GM18870 (cell line): ENCODE results near the gene PC.
"Not testable (repeated sequence)": the region's sequence is repeated elsewhere in the genome, so short reads cannot be mapped to it uniquely, and the experiment has no call there.

Source experiments
- ATAC-seq: cut with Tn5 transposase; IDR thresholded peaks from one replicate; pipeline ENCODE4 v1.9.1; 2021; ENCODE audit warnings: moderate library complexity; ENCODE audit not compliant: unreplicated experiment

Gene PC

GRCh38 chr11:66845143-66845875 lies 112.9 kb downstream of the PC start:
- ATAC-seq: no peak

GRCh38 chr11:66844496-66845142 lies 113.6 kb downstream of the PC start:
- ATAC-seq: no peak

DNA sequence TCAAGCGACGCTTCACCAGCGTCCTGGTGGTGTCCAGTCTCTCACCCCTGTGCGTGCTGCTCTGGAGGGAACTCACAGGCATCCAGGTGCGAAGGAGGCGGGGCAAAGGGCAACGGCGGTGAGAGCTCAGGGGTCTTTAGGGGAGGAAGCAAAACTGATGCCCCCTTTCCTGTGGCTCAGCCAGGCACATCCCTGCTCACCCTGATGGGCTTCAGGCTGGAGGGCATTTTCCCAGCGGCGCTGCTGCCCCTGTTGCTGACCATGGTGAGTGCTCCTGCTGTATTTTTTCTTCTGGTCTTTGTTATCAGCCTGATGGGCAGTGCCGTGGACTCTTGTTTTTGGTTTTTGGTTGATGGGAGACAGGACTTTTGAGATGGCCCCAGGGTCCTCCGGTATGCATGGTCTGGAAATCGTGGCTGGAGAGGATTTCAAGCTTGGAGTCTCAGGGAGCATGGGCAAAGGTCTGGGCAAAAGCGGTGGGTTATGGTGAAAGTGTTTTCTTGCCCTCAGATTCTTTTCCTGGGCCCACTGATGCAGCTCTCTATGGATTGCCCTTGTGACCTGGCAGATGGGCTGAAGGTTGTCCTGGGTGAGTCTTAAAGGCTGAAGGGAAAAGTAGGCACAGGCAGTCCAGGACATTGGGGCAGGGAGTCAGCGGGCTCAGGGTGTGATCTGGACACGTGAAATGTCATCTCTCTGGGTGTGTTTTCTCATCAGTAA lies 114.2 kb downstream of the PC start:
- ATAC-seq: no peak

DNA sequence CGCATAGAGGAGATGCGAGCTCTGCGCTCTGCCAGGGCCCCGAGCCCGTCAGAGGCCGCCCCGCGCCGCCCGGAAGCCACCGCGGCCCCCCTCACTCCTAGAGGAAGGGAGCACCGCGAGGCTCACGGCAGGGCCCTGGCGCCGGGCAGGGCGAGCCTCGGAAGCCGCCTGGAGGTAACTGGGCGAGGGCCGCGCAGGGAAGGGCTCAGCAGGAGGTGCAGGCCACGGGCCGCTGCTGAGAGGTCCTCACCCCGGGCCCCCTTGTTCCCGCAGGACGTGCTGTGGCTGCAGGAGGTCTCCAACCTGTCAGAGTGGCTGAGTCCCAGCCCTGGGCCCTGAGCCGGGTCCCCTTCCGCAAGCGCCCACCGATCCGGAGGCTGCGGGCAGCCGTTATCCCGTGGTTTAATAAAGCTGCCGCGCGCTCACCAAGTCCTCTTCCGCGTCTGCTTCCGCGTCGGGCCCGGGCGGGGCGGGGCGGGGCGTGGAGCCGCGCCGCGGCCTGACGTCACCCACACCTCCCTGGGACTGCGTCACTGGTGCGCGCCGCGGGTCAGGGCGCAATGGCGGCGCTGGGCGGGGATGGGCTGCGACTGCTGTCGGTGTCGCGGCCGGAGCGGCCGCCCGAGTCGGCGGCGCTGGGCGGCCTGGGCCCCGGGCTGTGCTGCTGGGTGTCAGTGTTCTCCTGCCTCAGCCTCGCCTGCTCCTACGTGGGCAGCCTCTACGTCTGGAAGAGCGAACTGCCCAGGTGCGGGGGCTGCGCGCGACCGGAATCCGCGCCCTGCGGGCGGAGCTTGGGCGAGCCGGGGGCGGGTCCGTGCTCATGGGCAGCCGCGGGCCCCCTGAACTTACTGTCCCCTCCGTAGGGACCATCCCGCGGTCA lies 115.0 kb downstream of the PC start, which contains the start of gene RCE1:
RCE1 (plus strand) TSS at position 546 of the 880 bp plus-strand sequence; CDS start at position 561, 15 bp downstream.
- peak; percentile 72 for ATAC-seq

- no peak for ATAC-seq
Observed at GRCh38 chr11:66842501-66842895, 115.7 kb downstream of the PC start.

DNA sequence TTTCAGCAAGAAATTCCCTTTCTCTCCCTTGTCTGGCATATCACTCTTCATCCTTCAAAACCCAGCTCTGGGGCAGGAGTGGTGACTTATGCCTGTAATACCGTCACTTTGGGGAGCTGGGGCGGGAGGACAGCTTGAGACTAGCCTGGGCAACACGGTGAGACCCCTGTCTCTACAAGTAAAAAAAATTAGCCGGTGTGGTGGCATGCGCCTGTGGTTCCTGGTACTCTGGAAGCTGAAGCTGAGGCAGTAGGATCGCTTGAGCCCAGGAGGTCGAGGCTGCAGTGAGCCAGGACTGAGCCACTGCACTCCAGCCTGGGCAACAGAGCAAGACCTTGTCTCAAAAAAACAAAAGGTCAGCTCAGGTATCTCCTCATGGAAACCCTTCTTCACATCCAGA lies 116.3 kb downstream of the PC start:
- no peak for ATAC-seq

DNA sequence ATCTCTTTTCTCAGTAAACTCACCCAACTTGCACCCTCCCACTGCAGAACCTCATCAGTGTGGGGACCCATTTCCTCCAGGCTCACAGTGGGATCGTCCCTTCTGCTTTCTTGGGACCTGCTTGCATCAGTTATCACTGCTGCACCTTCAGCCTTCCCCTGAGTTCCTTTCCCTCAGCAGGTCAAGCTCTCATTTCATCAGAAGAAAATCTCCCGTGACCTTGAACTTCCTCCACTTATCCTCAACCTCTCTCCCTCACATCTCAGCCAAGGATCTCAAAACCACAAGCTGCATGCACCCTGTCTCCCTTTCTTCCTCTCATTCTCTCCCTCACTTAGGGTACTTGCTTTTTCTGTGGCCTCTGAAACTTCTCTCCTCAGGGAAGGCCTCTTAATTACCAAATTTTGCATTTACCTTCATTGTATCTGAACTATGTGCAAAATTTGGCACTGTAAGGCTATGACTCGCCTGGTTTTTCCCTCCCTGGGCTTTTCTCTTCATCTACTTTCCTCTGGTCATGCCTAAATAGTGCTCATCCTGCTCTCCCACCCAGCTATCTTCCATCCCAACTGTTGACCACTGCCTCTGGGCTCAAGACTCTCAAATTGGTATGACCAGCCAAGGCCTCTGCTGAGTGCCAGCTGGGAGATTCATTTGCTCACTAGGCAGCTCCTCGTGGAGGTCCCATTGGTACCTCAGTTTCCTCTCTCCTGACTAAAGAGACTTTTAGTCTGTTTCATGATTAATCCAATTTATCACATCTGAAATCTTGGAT lies 117.7 kb downstream of the PC start:
- ATAC-seq: no peak

DNA sequence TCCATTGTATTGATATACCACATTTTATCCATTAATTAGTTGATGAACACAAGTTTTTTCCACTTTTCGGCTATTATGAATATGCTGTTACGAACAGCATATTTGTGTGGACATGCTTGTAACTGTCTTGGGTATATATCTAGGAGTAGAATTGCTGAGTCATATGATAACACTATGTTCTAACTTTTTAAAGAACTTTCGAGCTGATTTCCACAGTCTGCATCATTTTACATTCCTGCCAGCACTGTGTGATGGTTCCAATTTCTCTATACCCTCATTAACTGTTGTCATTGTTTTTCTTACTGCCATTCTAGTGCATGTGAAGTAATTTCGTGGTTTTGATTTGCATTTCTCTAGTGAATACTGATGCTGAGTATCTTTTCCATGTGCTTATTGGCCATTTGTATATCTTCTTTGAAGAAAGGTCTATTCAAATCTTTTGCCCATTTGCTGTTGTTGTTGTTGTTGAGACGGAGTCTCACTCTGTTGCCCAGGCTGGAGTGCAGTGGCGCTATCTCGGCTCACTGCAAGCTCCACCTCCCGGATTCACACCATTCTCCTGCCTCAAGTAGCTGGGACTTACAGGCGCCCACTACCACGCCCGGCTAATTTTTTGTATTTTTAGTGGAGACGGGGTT lies 122.3 kb downstream of the PC start:
- no peak for ATAC-seq

DNA sequence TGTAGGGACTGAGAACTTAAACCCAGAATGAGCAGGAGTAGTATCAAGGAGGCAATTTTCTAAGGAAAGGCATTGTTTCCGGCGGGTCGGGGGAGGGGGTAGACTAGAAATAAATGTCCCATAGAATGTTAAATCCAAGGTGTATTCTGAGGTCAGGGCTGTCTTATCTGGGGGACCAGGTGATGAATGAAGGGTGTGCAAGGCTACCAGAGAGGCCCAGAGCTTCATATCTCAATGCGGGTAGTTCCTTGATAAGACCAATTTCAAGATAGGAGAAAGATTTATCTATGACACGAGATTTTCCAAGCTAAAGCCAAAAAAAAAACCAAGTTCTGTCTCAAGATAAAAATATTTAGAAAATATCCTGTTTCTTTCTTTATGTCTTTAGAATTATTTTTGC lies 123.2 kb downstream of the PC start:
- no peak for ATAC-seq

DNA sequence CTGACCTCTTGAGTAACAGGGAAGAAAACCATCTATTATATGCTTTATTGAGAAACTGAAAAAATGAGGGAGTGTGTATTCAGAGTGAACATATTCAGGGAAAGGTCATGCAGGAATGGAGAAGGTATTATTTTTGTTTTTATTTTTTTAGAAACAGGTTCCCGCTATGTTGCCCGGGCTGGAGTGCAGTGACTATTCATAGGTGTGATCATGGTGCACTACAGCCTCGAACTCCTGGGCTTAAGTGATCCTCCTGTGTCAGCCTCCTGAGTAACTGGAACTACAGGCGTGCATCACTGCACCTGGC lies 123.7 kb downstream of the PC start:
- ATAC-seq: no peak

DNA sequence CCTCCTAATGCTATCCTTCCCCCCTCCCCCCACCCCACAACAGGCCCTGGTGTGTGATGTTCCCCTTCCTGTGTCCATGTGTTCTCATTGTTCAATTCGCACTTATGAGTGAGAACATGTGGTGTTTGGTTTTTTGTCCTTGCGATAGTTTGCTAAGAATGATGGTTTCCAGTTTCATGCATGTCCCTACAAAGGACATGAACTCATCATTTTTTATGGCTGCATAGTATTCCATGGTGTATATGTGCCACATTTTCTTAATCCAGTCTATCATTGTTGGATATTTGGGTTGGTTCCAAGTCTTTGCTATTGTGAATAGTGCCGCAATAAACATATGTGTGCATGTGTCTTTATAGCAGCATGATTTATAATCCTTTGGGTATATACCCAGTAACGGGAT lies 133.6 kb downstream of the PC start:
- not testable (repeated sequence) for ATAC-seq

DNA sequence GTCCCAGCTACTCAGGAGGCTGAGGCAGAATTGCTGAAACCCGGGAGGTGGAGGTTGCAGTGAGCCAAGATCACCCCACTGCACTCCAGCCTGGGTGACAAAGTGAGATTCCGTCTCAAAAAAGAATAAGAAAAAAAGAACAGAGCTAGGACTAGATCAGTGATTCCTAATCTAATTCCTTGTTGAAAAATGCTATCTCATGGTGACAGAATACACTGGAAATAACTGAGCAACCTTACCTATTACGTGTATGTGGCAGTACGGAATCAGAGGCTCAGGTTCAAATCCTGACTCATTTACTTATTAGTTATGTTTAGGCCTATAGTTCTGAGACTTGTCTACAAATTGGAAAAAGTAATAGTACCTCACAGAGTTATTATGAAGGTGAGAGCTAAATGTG lies 134.5 kb downstream of the PC start:
- ATAC-seq: no peak

DNA sequence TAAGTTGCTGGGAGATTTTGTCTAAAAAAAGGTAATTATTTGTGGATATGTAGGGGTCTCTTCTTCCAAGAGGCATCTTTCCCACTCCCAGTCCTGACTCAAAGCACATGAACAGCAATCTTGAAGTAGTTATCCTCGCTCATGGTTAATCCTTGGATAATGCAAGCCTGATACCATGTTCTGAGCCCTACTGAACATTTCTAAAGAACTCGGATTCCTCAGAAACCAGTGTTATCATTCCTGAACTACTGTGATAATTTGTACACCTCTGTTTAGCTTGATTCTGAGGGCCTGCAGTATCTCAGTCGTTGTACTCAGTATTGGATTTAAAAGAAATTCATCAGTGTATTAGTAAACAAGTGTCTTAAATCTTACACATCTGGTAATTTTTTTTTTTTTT lies 137.3 kb downstream of the PC start:
- no peak for ATAC-seq

- no peak for ATAC-seq
Observed at GRCh38 chr11:66820381-66820780, 137.8 kb downstream of the PC start.

DNA sequence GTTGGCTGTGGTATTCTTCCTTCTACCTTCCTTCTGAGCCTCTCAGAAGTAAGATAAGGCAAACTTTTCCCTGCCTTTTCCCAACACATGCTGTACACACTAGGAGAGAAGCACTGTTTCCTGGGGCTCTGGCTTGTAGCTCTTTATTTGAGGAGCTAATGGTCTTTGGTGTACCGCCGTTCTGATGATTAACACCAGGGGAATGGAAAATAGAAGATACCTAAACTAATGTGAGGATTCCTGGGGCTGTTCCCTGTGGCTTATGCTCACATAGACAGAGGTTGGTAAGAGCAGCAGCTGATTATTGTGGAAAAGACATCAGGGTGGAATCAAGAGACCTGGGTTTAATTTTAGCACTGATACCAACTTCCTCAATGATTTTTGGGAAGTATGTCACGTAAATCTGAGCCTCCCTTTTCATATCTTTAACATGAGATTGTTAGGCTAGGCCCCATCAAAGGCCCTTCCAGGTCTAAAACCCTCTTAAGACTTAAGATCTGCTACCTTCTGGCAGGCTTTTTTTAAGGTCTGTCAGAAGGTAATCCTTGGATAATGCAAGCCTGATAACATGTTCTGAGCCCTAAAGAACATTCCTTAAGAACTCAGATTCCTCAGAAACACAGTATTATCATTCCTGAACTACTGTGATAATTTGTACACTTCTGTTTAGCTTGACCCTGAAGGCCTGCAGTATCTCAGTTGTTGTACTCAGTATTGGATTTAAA lies 139.8 kb downstream of the PC start:
- ATAC-seq: no peak

- ATAC-seq: no peak
Observed at GRCh38 chr11:66815646-66816045, 142.5 kb downstream of the PC start.

DNA sequence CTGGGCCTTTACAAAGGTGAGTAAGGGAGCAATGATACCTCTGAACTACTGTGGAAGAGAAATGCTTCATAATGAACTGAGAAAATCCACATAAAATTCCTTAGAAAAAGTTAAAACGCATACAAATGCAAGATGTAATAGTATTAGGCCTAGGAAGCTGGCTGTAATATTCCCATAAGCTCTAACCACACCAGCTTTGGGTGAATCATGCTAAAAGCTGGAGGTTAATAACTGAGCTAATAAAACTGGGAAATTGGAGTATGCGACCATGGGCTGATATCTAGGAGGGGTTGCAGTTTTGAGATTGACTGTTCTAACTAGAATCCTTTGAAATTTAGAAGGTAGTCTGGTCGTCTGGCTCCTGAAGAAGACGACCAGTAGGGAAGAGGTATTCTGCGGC lies 143.5 kb downstream of the PC start:
- no peak for ATAC-seq

- ATAC-seq: no peak
Observed at GRCh38 chr11:66810576-66811185, 147.5 kb downstream of the PC start.

DNA sequence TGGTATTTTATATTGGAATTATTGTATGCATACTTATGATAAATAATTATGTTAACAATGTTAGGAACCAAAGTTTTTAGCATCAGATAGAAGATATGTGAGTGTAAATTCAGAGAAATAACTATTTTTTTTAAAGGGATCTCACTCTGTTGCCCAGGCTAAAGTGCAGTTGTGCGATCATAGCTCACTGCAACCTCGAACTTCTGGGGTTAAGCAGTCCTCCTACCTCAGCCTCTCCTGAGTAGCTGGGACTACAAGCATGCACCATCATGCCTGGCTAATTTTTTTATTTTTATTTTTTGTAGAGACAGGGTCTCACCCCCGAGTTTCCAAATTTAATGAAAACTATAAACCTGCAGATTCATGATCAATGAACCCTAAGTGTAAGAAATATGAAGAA lies 148.6 kb downstream of the PC start:
- ATAC-seq: no peak
